Dedifferentiated amniotic fluid mesenchymal stem cell (primary cell): ENCODE results near the gene NPW.

Experiments used
- DNase-seq: peaks from one replicate; pipeline ENCODE4 v3.0.0-alpha.2; 2016; ENCODE audit errors: extremely low spot score

Gene NPW

GRCh38 chr16:1984347-1985225, 35.0 kb upstream of the NPW start:
- DNase-seq: no peak

- no peak for DNase-seq
Measured at GRCh38 chr16:1985466-1986150, 34.0 kb upstream of the NPW start.

GRCh38 chr16:1987198-1987597, 32.4 kb upstream of the NPW start:
- DNase-seq: no peak

GRCh38 chr16:1989209-1990100, 30.1 kb upstream of the NPW start, which contains the start of gene SYNGR3:
TSS of gene SYNGR3 (plus strand) at chr16:1989970. CDS start at chr16:1990103, 133 bp downstream.
- DNase-seq: no peak

GRCh38 chr16:1990101-1990350, 29.6 kb upstream of the NPW start:
- no peak for DNase-seq

- no peak for DNase-seq
Measured at GRCh38 chr16:1990351-1991134, 29.0 kb upstream of the NPW start.

- no peak for DNase-seq
Measured at GRCh38 chr16:1991135-1991551, 28.4 kb upstream of the NPW start.

GRCh38 chr16:1991588-1991947, 28.0 kb upstream of the NPW start:
- DNase-seq: no peak

GRCh38 chr16:1991948-1992703, 27.5 kb upstream of the NPW start:
- peak; percentile 76 for DNase-seq

GRCh38 chr16:1992704-1993317, 26.8 kb upstream of the NPW start:
- DNase-seq: no peak

- DNase-seq: no peak
Measured at GRCh38 chr16:1993731-1994131, 25.9 kb upstream of the NPW start.

- DNase-seq: no peak
Measured at GRCh38 chr16:1997494-1998359, 21.9 kb upstream of the NPW start.

- DNase-seq: no peak
Measured at GRCh38 chr16:1998360-1998835, 21.2 kb upstream of the NPW start.

- DNase-seq: no peak
Measured at GRCh38 chr16:1998852-1999801, 20.5 kb upstream of the NPW start.

- DNase-seq: no peak
Measured at GRCh38 chr16:1999866-2000514, 19.6 kb upstream of the NPW start.

GRCh38 chr16:2001035-2001434, 18.6 kb upstream of the NPW start:
- no peak for DNase-seq
